Loucy (cell line): ENCODE data around the gene PEX14.

ENCODE experiments used
- H2AFZ ChIP-seq: fragments of 200-600 bp; sonication (generic); 2 replicates; pipeline ENCODE4 v1.6.0; 2016; ENCODE audit warnings: antibody characterized with exemption, mild to moderate bottlenecking, low read length, moderate library complexity
- H3F3A ChIP-seq: fragments of 200-600 bp; 2 replicates; pipeline ENCODE4 v1.6.0; 2016; ENCODE audit warnings: antibody characterized with exemption, low read depth, mild to moderate bottlenecking
- H3K27me3 ChIP-seq: fragments of 200-600 bp; sonication (generic); 2 replicates; pipeline ENCODE4 v1.6.1; 2014; ENCODE audit warnings: low read length, mild to moderate bottlenecking; ENCODE audit not compliant: insufficient read depth, poor library complexity, severe bottlenecking
- H3K36me3 ChIP-seq: fragments of 200-600 bp; sonication (generic); 2 replicates; pipeline ENCODE4 v1.6.1; 2016; ENCODE audit warnings: low read length; ENCODE audit not compliant: insufficient read depth
- H3K4me1 ChIP-seq: fragments of 200-600 bp; sonication (generic); 2 replicates; pipeline ENCODE4 v1.5.1; 2014; ENCODE audit warnings: low read length, mild to moderate bottlenecking; ENCODE audit not compliant: insufficient read depth, poor library complexity, severe bottlenecking
- H3K4me2 ChIP-seq: fragments of 200-600 bp; sonication (generic); 2 replicates; pipeline ENCODE4 v1.6.0; 2014; ENCODE audit warnings: antibody characterized with exemption, low read length, low read depth, mild to moderate bottlenecking; ENCODE audit not compliant: poor library complexity, severe bottlenecking
- H3K4me3 ChIP-seq: fragments of 200-600 bp; sonication (generic); 2 replicates; pipeline ENCODE4 v1.5.1; 2014; ENCODE audit warnings: low read length, mild to moderate bottlenecking, mixed read lengths; ENCODE audit not compliant: poor library complexity, severe bottlenecking
- H3K79me2 ChIP-seq: fragments of 200-600 bp; sonication (generic); 2 replicates; pipeline ENCODE4 v1.6.1; 2014; ENCODE audit warnings: low read length; ENCODE audit not compliant: insufficient read depth
- H3K9ac ChIP-seq: fragments of 200-600 bp; sonication (generic); 2 replicates; pipeline ENCODE4 v1.6.0; 2014; ENCODE audit warnings: mild to moderate bottlenecking, low read depth, low read length, moderate library complexity; ENCODE audit not compliant: poor library complexity, severe bottlenecking
- H3K9me2 ChIP-seq: fragments of 200-600 bp; sonication (generic); replicated peaks from 2 replicates; pipeline ENCODE4 v1.6.1; 2016; ENCODE audit warnings: low read depth, low read length, mixed read lengths
- H3K9me3 ChIP-seq: fragments of 200-600 bp; sonication (generic); 2 replicates; pipeline ENCODE4 v1.6.1; 2014; ENCODE audit warnings: mild to moderate bottlenecking, antibody characterized with exemption, low read length, low read depth; ENCODE audit not compliant: insufficient read depth
- H4K20me1 ChIP-seq: fragments of 200-600 bp; sonication (generic); 2 replicates; pipeline ENCODE4 v1.6.0; 2014; ENCODE audit warnings: antibody characterized with exemption, low read length, mild to moderate bottlenecking; ENCODE audit not compliant: insufficient read depth, poor library complexity, severe bottlenecking
- CTCF ChIP-seq: fragments of 200-600 bp; sonication (generic); conservative IDR thresholded peaks from 2 replicates; pipeline ENCODE4 v1.5.1; 2014; ENCODE audit warnings: mild to moderate bottlenecking, antibody characterized with exemption, low read length
- EZH2phosphoT487 ChIP-seq: fragments of 200-600 bp; IDR thresholded peaks from 2 replicates; pipeline ENCODE4 v1.6.1; 2018; ENCODE audit warnings: antibody characterized with exemption, mild to moderate bottlenecking, moderate library complexity, borderline replicate concordance

The PEX14 gene

GRCh38 chr1:10561955-10562354, 87.2 kb downstream of the PEX14 start:
- Histone ChIP-seq H3K9me3 (no peaks in the 10 kb centered on the region), H3K36me3 (no peaks in the 10 kb centered on the region), H3K4me1 (no peaks in the 10 kb centered on the region), H3K9me2 (no peaks in the 10 kb centered on the region), H3F3A (no peaks in the 10 kb centered on the region), H3K27me3 (no peaks in the 10 kb centered on the region), H3K4me3 (no peak overlapping the region), H3K4me2 (no peak overlapping the region), H4K20me1 (no peaks in the 10 kb centered on the region), H3K9ac (no peak overlapping the region), H2AFZ (no peak overlapping the region), H3K79me2 (peaks cover 13% of the 10 kb centered on the region; the same call in 1 of the 2 replicates)
- TF ChIP-seq CTCF, result peak; percentile 50
- TF ChIP-seq EZH2phosphoT487, result no peak

- Histone ChIP-seq H3K9me2 (no peaks in the 10 kb centered on the region), H4K20me1 (no peaks in the 10 kb centered on the region), H3K4me2 (no peak overlapping the region), H2AFZ (no peak overlapping the region), H3K27me3 (no peaks in the 10 kb centered on the region), H3K4me3 (no peak overlapping the region), H3K36me3 (no peaks in the 10 kb centered on the region), H3K9ac (no peak overlapping the region), H3K4me1 (no peaks in the 10 kb centered on the region), H3F3A (no peaks in the 10 kb centered on the region), H3K9me3 (no peaks in the 10 kb centered on the region), H3K79me2 (peaks cover 24% of the 10 kb centered on the region; the same call in 1 of the 2 replicates)
- TF ChIP-seq CTCF (no peak), EZH2phosphoT487 (no peak)
These were observed 89.3 kb downstream of the PEX14 start for GRCh38 chr1:10564063-10564462.

DNA sequence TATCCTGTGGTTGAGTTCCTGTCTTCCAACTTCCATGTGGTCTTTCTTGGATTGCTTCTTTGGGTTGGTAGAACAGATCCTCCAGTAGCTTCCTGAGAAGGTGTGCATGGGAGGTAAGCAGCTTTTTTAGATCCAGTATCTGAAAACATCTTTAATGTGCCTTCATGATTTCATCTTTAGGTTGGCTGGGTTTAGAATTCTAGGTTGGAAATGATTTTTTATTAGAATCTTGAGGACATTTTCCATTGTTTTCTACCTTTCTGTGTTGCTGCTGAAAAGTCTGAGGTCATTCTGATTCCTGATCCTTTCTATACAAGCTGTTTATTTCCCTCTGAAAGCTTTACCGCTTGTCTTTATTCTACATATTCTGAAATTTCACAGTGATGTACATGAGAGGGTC, 94.8 kb downstream of the PEX14 start:
- Histone ChIP-seq H3K4me2 (no peak overlapping the region), H3K36me3 (no peaks in the 10 kb centered on the region), H3K9me3 (no peaks in the 10 kb centered on the region), H3K9me2 (no peaks in the 10 kb centered on the region), H3K4me1 (no peaks in the 10 kb centered on the region), H3K9ac (no peak overlapping the region), H3K27me3 (no peaks in the 10 kb centered on the region), H2AFZ (no peak overlapping the region), H3K4me3 (no peak overlapping the region), H3K79me2 (peaks cover 21% of the 10 kb centered on the region; the same call in 1 of the 2 replicates), H4K20me1 (no peaks in the 10 kb centered on the region), H3F3A (no peaks in the 10 kb centered on the region)
- TF ChIP-seq CTCF, result no peak
- TF ChIP-seq EZH2phosphoT487, result no peak
